HepG2 (cell line): Measurements from ENCODE around the gene NLRP12.

Experiments
- BRD4 ChIP-seq: sonication (generic); formaldehyde crosslinking; IDR thresholded peaks from 2 replicates; pipeline ENCODE4 v1.4.0; 2020; ENCODE audit warnings: missing genetic modification reagents
- CBFB ChIP-seq: sonication (generic); formaldehyde crosslinking; IDR thresholded peaks from 2 replicates; pipeline ENCODE4 v1.4.0; 2020; ENCODE audit warnings: missing genetic modification reagents
- KAT7 ChIP-seq: IDR thresholded peaks from 2 replicates; pipeline ENCODE4 v1.6.1; 2018; ENCODE audit warnings: borderline replicate concordance, missing compliant biosample characterization
- NPAS2 ChIP-seq: sonication (generic); formaldehyde crosslinking; IDR thresholded peaks from 2 replicates; pipeline ENCODE4 v1.8.0; 2022; ENCODE audit warnings: mild to moderate bottlenecking, missing genetic modification reagents, borderline replicate concordance
- ZFY ChIP-seq: sonication (generic); formaldehyde crosslinking; IDR thresholded peaks from 2 replicates; pipeline ENCODE4 v1.4.0; 2020; ENCODE audit warnings: missing genetic modification reagents
- ZNF292 ChIP-seq: sonication (generic); formaldehyde crosslinking; IDR thresholded peaks from 2 replicates; pipeline ENCODE4 v1.8.1; 2022; ENCODE audit warnings: mild to moderate bottlenecking, low read depth, missing genetic modification reagents, borderline replicate concordance
- ZNF788 ChIP-seq: sonication (generic); formaldehyde crosslinking; IDR thresholded peaks from 2 replicates; pipeline ENCODE4 v1.5.0; 2020; ENCODE audit warnings: mild to moderate bottlenecking, missing genetic modification reagents, borderline replicate concordance
- ZSCAN12 ChIP-seq: sonication (generic); formaldehyde crosslinking; IDR thresholded peaks from 2 replicates; pipeline ENCODE4 v1.9.0; 2021; ENCODE audit warnings: mild to moderate bottlenecking, missing genetic modification reagents
- ZSCAN9 ChIP-seq: IDR thresholded peaks from 2 replicates; pipeline ENCODE4 v1.6.1; 2016; ENCODE audit warnings: borderline replicate concordance
- TF ChIP-seq, protein P1 (sequence below): sonication (generic); formaldehyde crosslinking; IDR thresholded peaks from 2 replicates; pipeline ENCODE4 v1.4.0; 2020; ENCODE audit warnings: mild to moderate bottlenecking, missing genetic modification reagents, borderline replicate concordance
- TF ChIP-seq, protein P2 (sequence below): sonication (generic); formaldehyde crosslinking; IDR thresholded peaks from 2 replicates; pipeline ENCODE4 v1.5.0; 2020; ENCODE audit warnings: mild to moderate bottlenecking, missing genetic modification reagents, moderate library complexity
- TF ChIP-seq, protein P3 (sequence below): sonication (generic); formaldehyde crosslinking; IDR thresholded peaks from 2 replicates; pipeline ENCODE4 v1.8.1; 2023; ENCODE audit warnings: missing genetic modification reagents, inconsistent platforms, borderline replicate concordance
- TF ChIP-seq, protein P4 (sequence below): IDR thresholded peaks from 2 replicates; pipeline ENCODE4 v1.6.1; 2016; ENCODE audit warnings: low read depth, missing genetic modification reagents, missing compliant biosample characterization

DNA sequence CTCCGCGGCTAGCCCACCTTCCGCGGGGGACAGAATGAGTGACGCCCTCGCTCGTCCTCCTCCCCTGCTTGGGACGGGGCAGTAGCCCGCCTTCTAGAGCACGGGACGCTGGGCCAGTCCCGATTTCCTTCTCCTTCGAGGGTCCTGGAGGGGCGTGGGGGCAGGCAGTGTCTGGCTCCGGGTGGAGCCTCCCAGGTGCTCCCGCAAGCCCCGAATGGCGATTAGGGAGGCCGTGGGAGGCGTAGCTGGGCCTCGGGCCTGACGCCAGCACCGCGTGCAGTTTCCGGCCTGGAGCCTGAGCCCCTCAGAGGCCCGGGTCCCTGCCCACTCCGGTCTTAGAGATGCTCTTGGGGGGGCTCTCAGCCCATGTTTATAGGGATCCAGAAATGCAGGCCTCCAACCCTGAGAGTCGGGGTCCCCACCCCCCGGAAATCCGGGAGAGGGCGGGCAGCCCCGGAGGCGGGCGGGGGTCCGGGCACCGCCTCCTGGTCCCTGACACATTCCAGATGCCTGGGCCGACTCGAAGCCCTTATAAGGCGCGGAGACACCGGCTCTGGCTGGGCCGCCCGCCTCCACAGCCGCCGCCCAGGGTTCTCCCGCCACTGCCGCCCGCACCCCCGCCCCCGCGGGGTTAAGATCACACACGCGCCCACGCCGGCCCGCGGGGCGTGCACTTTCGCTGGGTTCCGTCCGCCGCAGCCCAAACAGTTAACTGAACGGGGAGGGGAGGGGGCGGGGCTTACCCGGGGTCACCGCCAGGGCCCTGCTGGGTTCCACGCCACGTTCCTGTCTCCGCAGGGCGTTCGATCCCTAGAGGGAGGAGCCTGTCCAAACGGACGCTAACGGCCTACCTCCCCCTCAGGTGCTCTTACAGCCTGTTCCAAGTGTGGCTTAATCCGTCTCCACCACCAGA lies 45.0 kb upstream of the NLRP12 start:
- peak; percentile 63 for TF ChIP-seq ZFY (CRISPR knock-in tag)
- no peak for TF ChIP-seq ZNF788
- TF ChIP-seq, protein P1, sequence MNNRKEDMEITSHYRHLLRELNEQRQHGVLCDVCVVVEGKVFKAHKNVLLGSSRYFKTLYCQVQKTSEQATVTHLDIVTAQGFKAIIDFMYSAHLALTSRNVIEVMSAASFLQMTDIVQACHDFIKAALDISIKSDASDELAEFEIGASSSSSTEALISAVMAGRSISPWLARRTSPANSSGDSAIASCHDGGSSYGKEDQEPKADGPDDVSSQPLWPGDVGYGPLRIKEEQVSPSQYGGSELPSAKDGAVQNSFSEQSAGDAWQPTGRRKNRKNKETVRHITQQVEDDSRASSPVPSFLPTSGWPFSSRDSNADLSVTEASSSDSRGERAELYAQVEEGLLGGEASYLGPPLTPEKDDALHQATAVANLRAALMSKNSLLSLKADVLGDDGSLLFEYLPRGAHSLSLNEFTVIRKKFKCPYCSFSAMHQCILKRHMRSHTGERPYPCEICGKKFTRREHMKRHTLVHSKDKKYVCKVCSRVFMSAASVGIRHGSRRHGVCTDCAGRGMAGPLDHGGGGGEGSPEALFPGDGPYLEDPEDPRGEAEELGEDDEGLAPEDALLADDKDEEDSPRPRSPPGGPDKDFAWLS (CRISPR knock-in tag), result no peak
- TF ChIP-seq ZNF292 (CRISPR knock-in tag), result no peak
- TF ChIP-seq, protein P2, sequence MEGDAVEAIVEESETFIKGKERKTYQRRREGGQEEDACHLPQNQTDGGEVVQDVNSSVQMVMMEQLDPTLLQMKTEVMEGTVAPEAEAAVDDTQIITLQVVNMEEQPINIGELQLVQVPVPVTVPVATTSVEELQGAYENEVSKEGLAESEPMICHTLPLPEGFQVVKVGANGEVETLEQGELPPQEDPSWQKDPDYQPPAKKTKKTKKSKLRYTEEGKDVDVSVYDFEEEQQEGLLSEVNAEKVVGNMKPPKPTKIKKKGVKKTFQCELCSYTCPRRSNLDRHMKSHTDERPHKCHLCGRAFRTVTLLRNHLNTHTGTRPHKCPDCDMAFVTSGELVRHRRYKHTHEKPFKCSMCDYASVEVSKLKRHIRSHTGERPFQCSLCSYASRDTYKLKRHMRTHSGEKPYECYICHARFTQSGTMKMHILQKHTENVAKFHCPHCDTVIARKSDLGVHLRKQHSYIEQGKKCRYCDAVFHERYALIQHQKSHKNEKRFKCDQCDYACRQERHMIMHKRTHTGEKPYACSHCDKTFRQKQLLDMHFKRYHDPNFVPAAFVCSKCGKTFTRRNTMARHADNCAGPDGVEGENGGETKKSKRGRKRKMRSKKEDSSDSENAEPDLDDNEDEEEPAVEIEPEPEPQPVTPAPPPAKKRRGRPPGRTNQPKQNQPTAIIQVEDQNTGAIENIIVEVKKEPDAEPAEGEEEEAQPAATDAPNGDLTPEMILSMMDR (CRISPR knock-in tag), result no peak; the same call in none of the 2 replicates
- TF ChIP-seq, protein P3, sequence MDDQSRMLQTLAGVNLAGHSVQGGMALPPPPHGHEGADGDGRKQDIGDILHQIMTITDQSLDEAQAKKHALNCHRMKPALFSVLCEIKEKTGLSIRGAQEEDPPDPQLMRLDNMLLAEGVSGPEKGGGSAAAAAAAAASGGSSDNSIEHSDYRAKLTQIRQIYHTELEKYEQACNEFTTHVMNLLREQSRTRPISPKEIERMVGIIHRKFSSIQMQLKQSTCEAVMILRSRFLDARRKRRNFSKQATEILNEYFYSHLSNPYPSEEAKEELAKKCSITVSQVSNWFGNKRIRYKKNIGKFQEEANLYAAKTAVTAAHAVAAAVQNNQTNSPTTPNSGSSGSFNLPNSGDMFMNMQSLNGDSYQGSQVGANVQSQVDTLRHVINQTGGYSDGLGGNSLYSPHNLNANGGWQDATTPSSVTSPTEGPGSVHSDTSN (CRISPR knock-in tag), result no peak
- no peak for TF ChIP-seq NPAS2 (CRISPR knock-in tag)
- TF ChIP-seq, protein P4, sequence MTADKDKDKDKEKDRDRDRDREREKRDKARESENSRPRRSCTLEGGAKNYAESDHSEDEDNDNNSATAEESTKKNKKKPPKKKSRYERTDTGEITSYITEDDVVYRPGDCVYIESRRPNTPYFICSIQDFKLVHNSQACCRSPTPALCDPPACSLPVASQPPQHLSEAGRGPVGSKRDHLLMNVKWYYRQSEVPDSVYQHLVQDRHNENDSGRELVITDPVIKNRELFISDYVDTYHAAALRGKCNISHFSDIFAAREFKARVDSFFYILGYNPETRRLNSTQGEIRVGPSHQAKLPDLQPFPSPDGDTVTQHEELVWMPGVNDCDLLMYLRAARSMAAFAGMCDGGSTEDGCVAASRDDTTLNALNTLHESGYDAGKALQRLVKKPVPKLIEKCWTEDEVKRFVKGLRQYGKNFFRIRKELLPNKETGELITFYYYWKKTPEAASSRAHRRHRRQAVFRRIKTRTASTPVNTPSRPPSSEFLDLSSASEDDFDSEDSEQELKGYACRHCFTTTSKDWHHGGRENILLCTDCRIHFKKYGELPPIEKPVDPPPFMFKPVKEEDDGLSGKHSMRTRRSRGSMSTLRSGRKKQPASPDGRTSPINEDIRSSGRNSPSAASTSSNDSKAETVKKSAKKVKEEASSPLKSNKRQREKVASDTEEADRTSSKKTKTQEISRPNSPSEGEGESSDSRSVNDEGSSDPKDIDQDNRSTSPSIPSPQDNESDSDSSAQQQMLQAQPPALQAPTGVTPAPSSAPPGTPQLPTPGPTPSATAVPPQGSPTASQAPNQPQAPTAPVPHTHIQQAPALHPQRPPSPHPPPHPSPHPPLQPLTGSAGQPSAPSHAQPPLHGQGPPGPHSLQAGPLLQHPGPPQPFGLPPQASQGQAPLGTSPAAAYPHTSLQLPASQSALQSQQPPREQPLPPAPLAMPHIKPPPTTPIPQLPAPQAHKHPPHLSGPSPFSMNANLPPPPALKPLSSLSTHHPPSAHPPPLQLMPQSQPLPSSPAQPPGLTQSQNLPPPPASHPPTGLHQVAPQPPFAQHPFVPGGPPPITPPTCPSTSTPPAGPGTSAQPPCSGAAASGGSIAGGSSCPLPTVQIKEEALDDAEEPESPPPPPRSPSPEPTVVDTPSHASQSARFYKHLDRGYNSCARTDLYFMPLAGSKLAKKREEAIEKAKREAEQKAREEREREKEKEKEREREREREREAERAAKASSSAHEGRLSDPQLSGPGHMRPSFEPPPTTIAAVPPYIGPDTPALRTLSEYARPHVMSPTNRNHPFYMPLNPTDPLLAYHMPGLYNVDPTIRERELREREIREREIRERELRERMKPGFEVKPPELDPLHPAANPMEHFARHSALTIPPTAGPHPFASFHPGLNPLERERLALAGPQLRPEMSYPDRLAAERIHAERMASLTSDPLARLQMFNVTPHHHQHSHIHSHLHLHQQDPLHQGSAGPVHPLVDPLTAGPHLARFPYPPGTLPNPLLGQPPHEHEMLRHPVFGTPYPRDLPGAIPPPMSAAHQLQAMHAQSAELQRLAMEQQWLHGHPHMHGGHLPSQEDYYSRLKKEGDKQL (CRISPR knock-in tag), result no peak
- no peak for TF ChIP-seq ZSCAN9
- no peak for TF ChIP-seq CBFB (CRISPR knock-in tag)
- peak; percentile 51; the same call in 1 of the 2 replicates for TF ChIP-seq KAT7 (CRISPR knock-in tag)
- TF ChIP-seq BRD4 (CRISPR knock-in tag), result no peak
- 0 out of 2 replicates have a peak, but pooled peaks have one; percentile 61 for TF ChIP-seq ZSCAN12 (CRISPR knock-in tag)
